Right kidney (tissue), 1 donor: ENCODE measurements around the gene LYPLAL1.
A peak's percentile ranks its signal among the peaks of the same experiment; 100 is the strongest.
"Not testable (repeated sequence)": the region's sequence is repeated elsewhere in the genome, so short reads cannot be mapped to it uniquely, and the experiment has no call there.

Source experiments
- DNase-seq: peaks from one replicate; pipeline ENCODE4 v3.0.0-alpha.2; 2016

The LYPLAL1 gene

DNA sequence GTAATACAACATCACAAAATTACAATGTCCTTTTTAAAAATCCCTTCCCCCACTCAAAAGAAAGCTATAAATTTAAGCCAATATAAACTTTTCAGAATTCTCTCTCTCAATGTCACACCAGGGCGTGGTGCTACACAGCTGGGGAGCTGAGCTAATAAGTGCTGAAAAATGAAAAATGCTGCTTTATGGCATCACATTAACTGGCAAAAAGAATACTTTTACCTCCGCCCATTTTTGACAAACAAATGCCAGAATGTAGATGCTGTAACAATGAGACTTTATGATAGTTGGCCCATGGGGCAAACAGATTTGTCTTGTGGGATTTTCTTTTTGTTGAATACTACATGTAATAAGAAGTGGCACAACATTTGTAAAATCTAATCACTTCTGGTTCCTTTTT is 12.7 kb upstream of the LYPLAL1 start:
- no peak for DNase-seq

- no peak for DNase-seq
Measured at GRCh38 chr1:219161371-219161770, 12.3 kb upstream of the LYPLAL1 start.

DNA sequence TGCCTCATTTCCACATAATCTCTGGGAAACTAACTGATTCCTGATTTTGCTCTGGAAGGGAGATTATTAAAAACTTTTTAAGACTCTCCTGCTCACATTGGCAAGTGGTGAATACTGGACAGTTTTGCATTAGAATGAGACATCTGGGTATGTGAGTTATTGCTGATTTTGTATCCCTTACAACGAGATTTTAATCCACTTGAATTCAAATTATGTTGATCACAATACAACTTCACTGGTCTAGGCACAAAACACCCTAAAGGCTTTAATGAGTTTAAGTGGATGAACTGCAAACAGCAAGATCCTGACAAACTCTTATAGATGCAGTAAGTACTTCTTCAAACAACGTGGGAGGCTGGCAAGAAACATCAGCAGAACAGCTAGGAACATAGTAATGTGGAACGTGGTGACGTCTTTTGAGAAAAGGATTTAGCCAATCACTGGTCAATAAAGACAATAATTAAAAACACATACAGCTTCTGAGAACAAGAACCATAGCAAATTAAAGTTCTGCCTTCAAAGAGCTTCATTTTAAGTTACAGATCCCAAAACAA is 10.2 kb upstream of the LYPLAL1 start:
- no peak for DNase-seq

GRCh38 chr1:219171192-219171935 is 2.3 kb upstream of the LYPLAL1 start:
- no peak for DNase-seq

DNA sequence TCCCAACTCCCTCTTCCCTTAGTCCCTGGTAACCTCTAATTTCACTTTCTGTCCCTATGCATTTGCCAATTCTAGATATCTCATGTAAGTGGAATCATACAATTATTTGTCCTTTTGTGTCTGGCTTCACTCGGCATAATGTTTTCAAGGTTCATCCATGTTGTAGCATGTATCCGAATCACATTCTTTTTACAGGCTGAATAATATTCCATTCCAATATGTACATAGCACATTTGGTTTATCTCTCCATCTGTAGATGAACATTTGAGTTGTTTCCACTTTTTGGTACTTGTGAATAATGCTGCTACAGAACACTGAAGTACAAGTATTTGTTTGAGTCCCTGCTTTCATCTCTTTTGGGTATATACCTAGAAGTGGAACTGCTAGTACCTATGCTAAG is 857 bp upstream of the LYPLAL1 start:
- no peak for DNase-seq

GRCh38 chr1:219173434-219173757 is 282 bp upstream of the LYPLAL1 start:
- no peak for DNase-seq

GRCh38 chr1:219174460-219175211 is 958 bp downstream of the LYPLAL1 start:
- peak; percentile 64 for DNase-seq

DNA sequence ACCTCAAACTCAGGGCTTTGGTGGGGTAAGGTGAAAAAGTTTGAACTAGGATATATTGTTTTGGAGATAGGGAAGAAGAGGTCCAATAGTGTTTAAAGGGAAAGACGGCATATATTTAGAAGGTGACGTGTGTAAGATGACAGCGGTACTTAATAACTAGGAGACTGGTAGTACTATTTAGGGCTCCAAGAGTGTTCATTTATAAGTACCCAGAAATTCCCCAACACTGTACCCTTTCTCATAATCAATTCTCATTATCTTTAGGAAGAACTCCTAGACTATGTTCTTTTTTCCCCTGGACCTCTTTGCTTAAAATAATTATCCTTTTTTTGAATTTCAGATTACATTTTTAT is 1.5 kb downstream of the LYPLAL1 start:
- no peak for DNase-seq

- DNase-seq: no peak
Measured at GRCh38 chr1:219176168-219176567, 2.5 kb downstream of the LYPLAL1 start.

GRCh38 chr1:219177363-219177762 is 3.7 kb downstream of the LYPLAL1 start:
- DNase-seq: no peak

GRCh38 chr1:219177940-219178339 is 4.3 kb downstream of the LYPLAL1 start:
- no peak for DNase-seq

DNA sequence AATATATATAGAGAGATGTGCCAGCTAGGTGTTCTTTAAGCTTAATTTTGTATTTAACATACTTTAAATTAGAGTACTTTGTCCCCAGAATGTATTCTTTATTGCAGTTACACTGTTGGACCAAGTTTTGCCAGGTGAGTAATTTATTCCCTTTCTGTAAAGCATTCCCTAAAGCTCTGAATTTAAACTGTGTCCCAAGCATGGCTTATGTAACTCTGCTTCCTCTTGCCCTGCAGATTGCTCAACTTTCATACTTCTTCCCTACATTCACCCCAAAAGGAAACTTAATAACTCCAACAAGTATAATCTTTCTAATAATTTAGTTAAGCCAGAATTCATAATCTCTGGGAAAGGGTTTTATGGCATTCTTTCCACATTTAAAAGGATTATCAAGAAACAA is 5.6 kb downstream of the LYPLAL1 start:
- no peak for DNase-seq

DNA sequence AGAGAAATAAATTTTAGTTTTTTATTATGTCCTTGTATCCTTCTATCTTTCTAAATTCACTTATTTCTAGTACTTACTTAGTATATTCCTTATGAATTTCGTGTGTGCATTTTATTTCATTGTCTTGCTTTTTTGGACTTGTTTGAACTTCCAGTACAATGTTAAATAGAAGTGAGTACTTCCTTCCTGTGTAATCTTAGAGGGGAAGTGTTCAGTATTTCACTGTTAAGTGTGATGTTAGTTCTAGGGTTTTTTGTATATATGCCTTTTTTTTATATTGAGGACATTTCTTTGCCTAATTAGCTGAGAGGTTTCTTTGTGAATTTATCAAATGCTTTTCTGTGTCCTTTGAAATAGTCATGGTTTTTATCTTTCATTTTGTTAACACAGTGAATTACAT is 10.7 kb downstream of the LYPLAL1 start:
- no peak for DNase-seq

DNA sequence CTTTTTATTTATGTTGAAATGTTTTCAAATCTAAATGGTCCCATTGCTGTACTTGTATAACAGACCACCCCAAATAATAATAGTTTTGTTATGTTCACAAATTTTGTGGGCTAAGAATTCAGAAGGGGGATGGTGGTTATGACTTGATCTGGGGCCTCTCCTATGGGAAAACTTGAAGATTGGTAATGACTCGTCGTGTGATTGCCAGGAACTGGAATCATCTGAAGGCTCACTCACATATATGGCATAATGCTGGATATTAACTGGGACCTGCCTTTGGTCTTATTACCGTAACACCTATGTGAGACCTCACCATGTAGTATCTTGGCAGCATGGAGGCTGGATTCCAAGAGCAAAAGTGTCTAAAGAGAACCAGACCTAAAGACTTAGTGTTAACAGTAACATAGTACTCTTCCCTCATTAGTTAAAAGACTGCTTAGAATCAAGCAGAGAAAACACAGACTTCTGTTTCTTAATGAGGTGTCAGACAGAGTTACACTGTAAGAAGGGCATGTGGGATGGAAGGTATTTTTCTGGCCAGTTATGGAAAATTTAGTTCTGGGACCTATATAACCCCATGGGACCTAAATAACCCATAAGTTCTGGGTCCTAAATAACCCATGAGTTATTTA is 11.9 kb downstream of the LYPLAL1 start:
- no peak for DNase-seq

GRCh38 chr1:219188331-219188803 is 14.7 kb downstream of the LYPLAL1 start:
- DNase-seq: no peak

GRCh38 chr1:219189021-219189824 is 15.5 kb downstream of the LYPLAL1 start:
- no peak for DNase-seq

DNA sequence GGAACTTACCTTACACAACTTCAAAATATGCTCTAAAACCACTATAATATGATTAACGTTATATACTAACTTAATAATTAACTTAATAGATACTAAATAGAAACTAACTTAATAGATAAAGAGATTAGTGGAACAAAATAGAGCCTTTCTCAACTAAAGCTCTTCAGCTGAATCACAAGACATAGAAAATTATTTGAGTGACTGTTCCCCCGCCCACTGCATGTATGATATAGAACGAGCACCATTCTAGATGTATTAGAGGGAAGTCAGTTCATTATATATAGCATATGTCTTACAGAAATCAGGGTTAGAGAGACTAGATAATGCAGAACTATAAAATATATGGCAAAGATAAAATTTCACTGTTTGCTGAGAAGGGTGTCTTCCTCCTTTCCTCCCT is 16.3 kb downstream of the LYPLAL1 start:
- DNase-seq: no peak

DNA sequence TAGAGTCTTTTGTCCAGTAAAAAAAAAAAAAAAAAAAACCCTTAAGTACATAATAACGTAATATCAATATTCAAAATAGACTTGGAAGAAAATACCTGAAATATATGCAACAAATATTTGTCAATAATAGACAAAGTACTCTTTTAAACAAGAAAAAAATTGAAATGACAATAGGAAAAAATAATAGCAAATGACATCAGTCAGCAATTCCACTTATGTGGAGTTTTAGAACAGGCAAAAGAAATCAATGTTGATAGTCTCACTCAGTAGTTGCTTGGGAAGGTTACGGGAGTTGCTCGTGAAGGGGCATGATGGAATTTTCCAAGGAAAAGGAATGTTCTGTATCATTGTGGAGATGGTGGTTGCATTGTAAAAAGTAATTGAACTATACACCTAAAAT is 16.9 kb downstream of the LYPLAL1 start:
- DNase-seq: no peak

- not testable (repeated sequence) for DNase-seq
Measured at GRCh38 chr1:219195833-219196232, 22.2 kb downstream of the LYPLAL1 start.

DNA sequence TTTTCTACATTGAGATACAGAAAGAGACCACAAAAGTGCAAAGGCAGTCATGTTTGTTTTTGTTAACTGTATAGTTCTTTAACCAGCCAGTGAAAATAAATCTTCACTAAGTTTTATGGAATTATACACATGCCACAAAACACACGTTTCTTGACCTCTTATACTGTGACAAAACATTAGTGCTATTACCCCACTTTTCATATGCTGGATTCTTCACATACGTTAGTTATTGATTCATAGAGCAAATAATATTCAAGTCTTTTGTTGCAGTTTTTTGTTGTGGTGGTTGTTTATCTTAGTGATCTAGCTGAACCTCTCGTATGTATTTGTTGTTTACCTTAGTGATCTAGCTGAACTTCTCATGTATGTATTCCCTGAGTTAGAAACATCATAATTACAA is 28.0 kb downstream of the LYPLAL1 start:
- DNase-seq: no peak

DNA sequence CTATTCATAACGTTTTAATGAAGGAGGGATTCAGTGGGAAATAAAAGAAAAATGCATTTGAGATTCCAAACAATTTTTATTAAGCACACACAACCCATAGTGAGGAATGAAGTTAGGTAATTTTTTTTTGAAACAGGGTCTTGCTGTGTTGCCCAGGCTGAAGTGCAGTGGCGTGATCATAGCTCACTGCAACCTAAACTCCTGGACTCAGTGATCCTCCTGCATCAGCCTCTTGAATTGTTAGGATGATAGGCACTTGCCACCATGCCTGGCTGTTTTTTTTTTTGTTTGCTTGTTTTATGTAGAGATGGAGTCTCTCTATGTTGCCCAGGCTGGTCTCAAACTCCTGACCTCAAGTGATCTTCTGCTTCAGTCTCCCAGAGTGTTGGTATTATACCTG is 28.9 kb downstream of the LYPLAL1 start:
- no peak for DNase-seq

DNA sequence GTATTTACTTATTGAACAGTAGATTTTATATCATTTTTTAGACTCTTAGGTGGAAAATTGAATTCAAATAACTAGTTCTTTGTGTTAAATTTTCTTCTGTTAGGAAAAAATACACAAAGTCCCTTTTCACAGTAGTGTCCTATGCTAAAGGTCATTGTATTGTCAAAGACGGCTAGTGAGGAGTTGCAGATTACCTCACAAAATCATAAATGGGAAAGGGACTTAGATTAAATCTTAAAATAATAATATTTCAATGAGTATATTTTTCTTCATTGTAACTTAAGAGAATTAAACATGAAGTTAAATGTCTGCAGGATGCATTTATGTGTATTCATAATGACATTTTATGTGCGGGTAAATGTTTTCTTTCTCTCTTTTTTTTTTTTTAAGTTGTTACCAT is 32.7 kb downstream of the LYPLAL1 start:
- no peak for DNase-seq

GRCh38 chr1:219209578-219209977 is 35.9 kb downstream of the LYPLAL1 start:
- DNase-seq: no peak
